ENCODE results near the gene ATF7IP2.
"Not testable (repeated sequence)": the region's sequence is repeated elsewhere in the genome, so short reads cannot be mapped to it uniquely, and the experiment has no call there.

ATF7IP2 gene

GRCh38 chr16:10466313-10466712, 80.5 kb downstream of the ATF7IP2 start:
- Histone ChIP-seq H3K9ac (ENCODE audit: low read length) (no peak overlapping the region), H4K20me1 (ENCODE audit: low read depth, low read length) (no peaks in the 10 kb centered on the region), H3K9me3 (ENCODE audit: insufficient read depth, low read length) (no peaks in the 10 kb centered on the region), H3F3A (ENCODE audit: insufficient read depth) (no peaks in the 10 kb centered on the region), H3K27me3 (ENCODE audit: low read length) (no peaks in the 10 kb centered on the region), H3K4me2 (ENCODE audit: low read depth, low read length, poor library complexity, severe bottlenecking) (no peak overlapping the region), H3K9me2 (replicated peaks; ENCODE audit: insufficient read depth, low read length) (no peaks in the 10 kb centered on the region), H3K36me3 (ENCODE audit: low read length) (no peaks in the 10 kb centered on the region), H3K79me2 (ENCODE audit: insufficient read depth, low read length) (no peaks in the 10 kb centered on the region), H2AFZ (ENCODE audit: low read depth, low read length, severe bottlenecking) (no peak overlapping the region), H3K4me3 (ENCODE audit: insufficient read depth, low read length, poor library complexity, severe bottlenecking) (no peak overlapping the region), H3K27ac (ENCODE audit: low read depth, low read length) (no peak overlapping the region)
- no peak for TF ChIP-seq EZH2phosphoT487 (conservative IDR thresholded peaks at IDR 0.05; ENCODE audit: low read length)
- no peak for TF ChIP-seq CTCF (IDR thresholded peaks at IDR 0.05; ENCODE audit: insufficient read depth, low read length, poor library complexity, severe bottlenecking)

GRCh38 chr16:10466861-10467260, 81.0 kb downstream of the ATF7IP2 start:
- no peaks in the 10 kb centered on the region for H3K36me3 ChIP-seq (ENCODE audit: low read length)
- H3K4me2 ChIP-seq (ENCODE audit: low read depth, low read length, poor library complexity, severe bottlenecking): no peak overlapping the region
- no peak for TF ChIP-seq CTCF (IDR thresholded peaks at IDR 0.05; ENCODE audit: insufficient read depth, low read length, poor library complexity, severe bottlenecking)
- no peaks in the 10 kb centered on the region for H3K9me3 ChIP-seq (ENCODE audit: insufficient read depth, low read length)
- H3K9ac ChIP-seq (ENCODE audit: low read length): no peak overlapping the region
- no peaks in the 10 kb centered on the region for H3K9me2 ChIP-seq (replicated peaks; ENCODE audit: insufficient read depth, low read length)
- H3K79me2 ChIP-seq (ENCODE audit: insufficient read depth, low read length): no peaks in the 10 kb centered on the region
- no peaks in the 10 kb centered on the region for H3K27me3 ChIP-seq (ENCODE audit: low read length)
- no peaks in the 10 kb centered on the region for H3F3A ChIP-seq (ENCODE audit: insufficient read depth)
- no peaks in the 10 kb centered on the region for H4K20me1 ChIP-seq (ENCODE audit: low read depth, low read length)
- no peak overlapping the region for H3K4me3 ChIP-seq (ENCODE audit: insufficient read depth, low read length, poor library complexity, severe bottlenecking)
- no peak overlapping the region for H3K27ac ChIP-seq (ENCODE audit: low read depth, low read length)
- H2AFZ ChIP-seq (ENCODE audit: low read depth, low read length, severe bottlenecking): no peak overlapping the region

GRCh38 chr16:10476636-10477035, 90.8 kb downstream of the ATF7IP2 start:
- not testable (repeated sequence) for H3K4me2 ChIP-seq (ENCODE audit: low read depth, low read length, poor library complexity, severe bottlenecking); H3F3A ChIP-seq (ENCODE audit: insufficient read depth); H3K9ac ChIP-seq (ENCODE audit: low read length); H3K27ac ChIP-seq (ENCODE audit: low read depth, low read length); H2AFZ ChIP-seq (ENCODE audit: low read depth, low read length, severe bottlenecking); H4K20me1 ChIP-seq (ENCODE audit: low read depth, low read length); H3K9me2 ChIP-seq (replicated peaks; ENCODE audit: insufficient read depth, low read length); H3K4me3 ChIP-seq (ENCODE audit: insufficient read depth, low read length, poor library complexity, severe bottlenecking); H3K9me3 ChIP-seq (ENCODE audit: insufficient read depth, low read length); H3K79me2 ChIP-seq (ENCODE audit: insufficient read depth, low read length); H3K27me3 ChIP-seq (ENCODE audit: low read length)
- H3K36me3 ChIP-seq (ENCODE audit: low read length): peaks cover 28% of the 10 kb centered on the region

GRCh38 chr16:10480151-10480550, 94.3 kb downstream of the ATF7IP2 start:
- peaks cover 1% of the 10 kb centered on the region; the same call in 1 of the 2 replicates for H3K9me3 ChIP-seq (ENCODE audit: insufficient read depth, low read length)

More at GRCh38 chr16:10480151-10480550, 94.3 kb downstream of the ATF7IP2 start:
- Histone ChIP-seq H3K36me3 (ENCODE audit: low read length) (peaks cover 9% of the 10 kb centered on the region; the same call in 1 of the 2 replicates), H3K4me2 (ENCODE audit: low read depth, low read length, poor library complexity, severe bottlenecking) (no peak overlapping the region), H2AFZ (ENCODE audit: low read depth, low read length, severe bottlenecking) (no peak overlapping the region), H3K4me3 (ENCODE audit: insufficient read depth, low read length, poor library complexity, severe bottlenecking) (no peak overlapping the region), H3K9ac (ENCODE audit: low read length) (no peak overlapping the region), H4K20me1 (ENCODE audit: low read depth, low read length) (no peaks in the 10 kb centered on the region), H3F3A (ENCODE audit: insufficient read depth) (no peaks in the 10 kb centered on the region), H3K79me2 (ENCODE audit: insufficient read depth, low read length) (no peaks in the 10 kb centered on the region), H3K27ac (ENCODE audit: low read depth, low read length) (no peak overlapping the region), H3K9me2 (replicated peaks; ENCODE audit: insufficient read depth, low read length) (no peaks in the 10 kb centered on the region), H3K27me3 (ENCODE audit: low read length) (no peaks in the 10 kb centered on the region)
- TF ChIP-seq CTCF (IDR thresholded peaks at IDR 0.05; ENCODE audit: insufficient read depth, low read length, poor library complexity, severe bottlenecking) (no peak), EZH2phosphoT487 (conservative IDR thresholded peaks at IDR 0.05; ENCODE audit: low read length) (no peak)

All from SU-DHL-6 (cell line).